Endothelial cell of umbilical vein (primary cell): ENCODE data around the gene PGRMC2. TPM values are rescaled to one million over a fixed set of nuclear protein-coding genes. Genes with fewer than 3 reads are reported as not detected.

ENCODE experiments used
- BruUV-seq: library from RNA; stranded (reverse); fragments of 400-500 nt; replicated peaks from 2 replicates; lab custom pipeline; 2021; lab: Mats Ljungman, UMichigan
- CTCF ChIA-PET: fragments of 300-600, 350-600 bp; sonication (Branson Sonifier 250); formaldehyde crosslinking; loops from one replicate; lab custom pipeline; 2021; ENCODE audit warnings: antibody characterized with exemption, inconsistent platforms; lab: Charles Lee
- POLR2A ChIA-PET: fragments of 300-600, 350-600 bp; sonication (Branson Sonifier 250); formaldehyde crosslinking; loops from one replicate; lab custom pipeline; 2021; ENCODE audit warnings: antibody characterized with exemption, inconsistent platforms; lab: Charles Lee
- DNase-seq: peaks from one replicate; pipeline ENCODE4 v3.0.0-alpha.2; 2011; ENCODE audit warnings: low read depth, low spot score
- FAIRE-seq: peaks from 2 replicates; lab custom pipeline; 2011; peaks lifted over from hg19 to GRCh38; lab: Jason Lieb, UNC
- H2AFZ ChIP-seq: 2 replicates; pipeline ENCODE4 v1.6.0; 2012; ENCODE audit warnings: low read depth, low read length, control low read depth, inconsistent platforms
- H3K27ac ChIP-seq: 2 replicates; pipeline ENCODE4 v1.5.1; 2011; ENCODE audit warnings: low read depth, mild to moderate bottlenecking, control low read depth, low read length, moderate library complexity; ENCODE audit not compliant: insufficient read depth
- H3K27me3 ChIP-seq, 2 experiments: 2 replicates each; pipeline versions ENCODE4 v1.6.0 to v1.6.1; 2011; ENCODE audit warnings: low read length in 2 of 2, mixed read lengths in 1 of 2; ENCODE audit not compliant: control insufficient read depth in 2 of 2, insufficient read depth in 2 of 2
- H3K36me3 ChIP-seq, 2 experiments: 2 replicates in 1 of 2; 3 replicates in 1 of 2; pipeline ENCODE4 v1.5.1; 2011; ENCODE audit warnings: low read length in 2 of 2, mild to moderate bottlenecking in 1 of 2, moderate library complexity in 1 of 2; ENCODE audit not compliant: control insufficient read depth in 2 of 2, insufficient read depth in 2 of 2; ENCODE audit errors: extremely low read depth in 1 of 2
- H3K4me1 ChIP-seq: 3 replicates; pipeline ENCODE4 v1.5.1; 2011; ENCODE audit warnings: mild to moderate bottlenecking, low read length; ENCODE audit not compliant: control insufficient read depth, insufficient read depth; ENCODE audit errors: extremely low read depth
- H3K4me2 ChIP-seq: 2 replicates; pipeline ENCODE4 v1.6.1; 2011; ENCODE audit warnings: low read length, control low read depth, mixed read lengths; ENCODE audit not compliant: insufficient read depth
- H3K4me3 ChIP-seq, 3 experiments: fragments of 200-600 bp in 1 of 3; sonication (generic), shearing (Covaris generic) in 1 of 3; replicated peaks in 1 of 3; 2 replicates each; pipeline ENCODE4 v1.5.1; 2011 to 2016; ENCODE audit warnings: control low read depth in 3 of 3, low read length in 3 of 3, mild to moderate bottlenecking in 2 of 3, inconsistent platforms in 1 of 3, low read depth in 1 of 3, moderate library complexity in 1 of 3; ENCODE audit not compliant: insufficient read depth in 1 of 3
- H3K79me2 ChIP-seq: 2 replicates; pipeline ENCODE4 v1.6.0; 2012; ENCODE audit warnings: low read length, inconsistent platforms; ENCODE audit not compliant: control insufficient read depth, insufficient read depth
- H3K9ac ChIP-seq: replicated peaks from 2 replicates; pipeline ENCODE3; 2011; ENCODE audit warnings: low read length, control low read depth; ENCODE audit not compliant: insufficient read depth; ENCODE audit errors: extremely low read depth
- H3K9me1 ChIP-seq: replicated peaks from 3 replicates; pipeline ENCODE4 v1.6.0; 2011; ENCODE audit warnings: mild to moderate bottlenecking, low read length; ENCODE audit not compliant: control insufficient read depth, insufficient read depth; ENCODE audit errors: extremely low read depth
- H3K9me3 ChIP-seq: replicated peaks from 2 replicates; pipeline ENCODE4 v1.5.1; 2012; ENCODE audit warnings: low read length, inconsistent platforms; ENCODE audit not compliant: control insufficient read depth, insufficient read depth
- H4K20me1 ChIP-seq: replicated peaks from 2 replicates; pipeline ENCODE3; 2011; ENCODE audit warnings: mild to moderate bottlenecking, low read length; ENCODE audit not compliant: control insufficient read depth, insufficient read depth; ENCODE audit errors: extremely low read depth
- CTCF ChIP-seq, 2 donors: IDR thresholded peaks; 1 replicate in 1 of 2; 2 replicates in 1 of 2; pipeline ENCODE4 v1.5.1; 2011; ENCODE audit warnings: low read length in 2 of 2, mild to moderate bottlenecking in 2 of 2, moderate library complexity in 2 of 2, control low read depth in 1 of 2, inconsistent platforms in 1 of 2, low read depth in 1 of 2; ENCODE audit not compliant: insufficient read depth in 1 of 2; ENCODE audit errors: extremely low read depth in 1 of 2
- EZH2 ChIP-seq: IDR thresholded peaks from 2 replicates; pipeline ENCODE4 v1.6.1; 2012; ENCODE audit warnings: borderline replicate concordance, low read depth, mild to moderate bottlenecking, moderate library complexity, low read length, inconsistent platforms; ENCODE audit not compliant: severe bottlenecking
- FOS ChIP-seq: IDR thresholded peaks from 2 replicates; pipeline ENCODE4 v1.6.1; 2011; ENCODE audit warnings: mild to moderate bottlenecking, low read length, moderate library complexity, borderline replicate concordance; ENCODE audit not compliant: insufficient read depth
- GATA2 ChIP-seq: IDR thresholded peaks from 2 replicates; pipeline ENCODE4 v1.7.0; 2011; ENCODE audit warnings: low read depth, mild to moderate bottlenecking, moderate library complexity, mixed read lengths, low read length; ENCODE audit not compliant: insufficient read length, insufficient read depth
- JUN ChIP-seq: IDR thresholded peaks from 2 replicates; pipeline ENCODE4 v1.6.1; 2011; ENCODE audit warnings: borderline replicate concordance, low read depth; ENCODE audit not compliant: insufficient read length, insufficient read depth
- MYC ChIP-seq: IDR thresholded peaks from one replicate; pipeline ENCODE4 v1.6.1; 2011; ENCODE audit warnings: mild to moderate bottlenecking, low read depth, low read length
- POLR2A ChIP-seq: IDR thresholded peaks from 2 replicates; pipeline ENCODE4 v1.6.1; 2012; ENCODE audit warnings: low read depth, mild to moderate bottlenecking, control low read depth, low read length
- POLR2AphosphoS5 ChIP-seq: IDR thresholded peaks from 2 replicates; pipeline ENCODE4 v1.6.1; 2012; ENCODE audit warnings: low read depth, mild to moderate bottlenecking, control low read depth, low read length, moderate library complexity; ENCODE audit not compliant: insufficient read depth
- dilution Hi-C: fragments of 300-500 bp; cut with MboI; formaldehyde crosslinking; loops from one replicate; pipeline ENCODE4 v1.15.0; 2019; ENCODE audit warnings: low sequenced_read_pairs; ENCODE audit not compliant: extremely low pct_ligation_motif_present
- intact Hi-C: fragments of 100-400 bp; cut with micrococcal nuclease; formaldehyde crosslinking; loops from one replicate; pipeline ENCODE4 v1.10.0; 2022
- polyA plus RNA-seq, 4 experiments: library from polyadenylated mRNA; depleted of rRNA in 3 of 4; stranded (reverse) in 3 of 4; unstranded in 1 of 4; fragments of >200 nt; gene quantifications; 2 replicates each; pipeline versions ENCODE4 v1.2.1 to v1.2.3, GENCODE V29; 2011 to 2012; ENCODE audit warnings: missing spikeins in 1 of 4
- total RNA-seq: library from RNA; stranded (reverse); gene quantifications from 2 replicates; pipeline ENCODE4 v1.2.3, GENCODE V29; 2021
- TF ChIP-seq, protein P1 (sequence below): IDR thresholded peaks from 2 replicates; pipeline ENCODE4 v1.6.1; 2011; ENCODE audit not compliant: insufficient read depth, insufficient read length

Gene PGRMC2
- total and polyA plus RNA-seq, 2 donors (not counting 3 experiments of a cell fraction or from before 2014, with no cell fraction given) = 10.1 to 63.4 TPM

- H3K36me3 ChIP-seq = no peaks in the 10 kb centered on the region
- no peaks in the 10 kb centered on the region for H3K9me3 ChIP-seq
- no peaks in the 10 kb centered on the region for H3K9me1 ChIP-seq
- DNase-seq (peak; percentile 71), FAIRE-seq (peak; percentile 31)
- POLR2A ChIA-PET = interaction anchor here (0.5 to 1.4 kb wide), 3 partner anchors 174 to 278 kb away, joined by 3 read pairs; partner anchors contain the start of gene LARP1B
- H3K27me3 ChIP-seq = no peaks in the 10 kb centered on the region
- peak overlapping the region; percentile 31 for H3K27ac ChIP-seq
- peaks cover 55% of the 10 kb centered on the region for H3K79me2 ChIP-seq
- peaks cover 23% of the 10 kb centered on the region for H3K4me1 ChIP-seq
- intact Hi-C loops = loop anchor here (1.0 to 5.0 kb wide), 5 partner anchors 126 to 504 kb away; partner anchors contain the start of genes HSPA4L and LARP1B
- peak overlapping the region; percentile 66 to 94 (median 69) for H3K4me3 ChIP-seq
- BruUV-seq = TSS peak; percentile 46
- CTCF ChIA-PET = interaction anchor here (0.9 to 2.1 kb wide), 7 partner anchors 10 to 526 kb away, joined by 3 to 9 read pairs (median 4); partner anchors contain the start of gene JADE1
- H3K4me2 ChIP-seq = peak overlapping the region; percentile 96
- peak overlapping the region; percentile 82 for H3K9ac ChIP-seq
- H4K20me1 ChIP-seq = no peaks in the 10 kb centered on the region
- TF ChIP-seq, protein P1, sequence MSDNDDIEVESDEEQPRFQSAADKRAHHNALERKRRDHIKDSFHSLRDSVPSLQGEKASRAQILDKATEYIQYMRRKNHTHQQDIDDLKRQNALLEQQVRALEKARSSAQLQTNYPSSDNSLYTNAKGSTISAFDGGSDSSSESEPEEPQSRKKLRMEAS = no peak
- TF ChIP-seq EZH2 (no peak), POLR2AphosphoS5 (no peak), MYC (no peak), POLR2A (no peak), CTCF (IDR thresholded peaks at IDR 0.05; ENCODE audit: extremely low read depth in 1 of 2, insufficient read depth in 1 of 2, low read depth in 1 of 2, low read length in 2 of 2) (no peak), FOS (no peak), GATA2 (no peak), JUN (no peak)
- peak overlapping the region; percentile 31 for H2AFZ ChIP-seq
- dilution Hi-C loops = no loop called here
Observed at GRCh38 chr4:128286474-128287058, 1.0 kb downstream of the PGRMC2 start.
